ENCODE data around the gene SLC25A28.
"Not testable (repeated sequence)": the region's sequence is repeated elsewhere in the genome, so short reads cannot be mapped to it uniquely, and the experiment has no call there.

SLC25A28 gene

DNA sequence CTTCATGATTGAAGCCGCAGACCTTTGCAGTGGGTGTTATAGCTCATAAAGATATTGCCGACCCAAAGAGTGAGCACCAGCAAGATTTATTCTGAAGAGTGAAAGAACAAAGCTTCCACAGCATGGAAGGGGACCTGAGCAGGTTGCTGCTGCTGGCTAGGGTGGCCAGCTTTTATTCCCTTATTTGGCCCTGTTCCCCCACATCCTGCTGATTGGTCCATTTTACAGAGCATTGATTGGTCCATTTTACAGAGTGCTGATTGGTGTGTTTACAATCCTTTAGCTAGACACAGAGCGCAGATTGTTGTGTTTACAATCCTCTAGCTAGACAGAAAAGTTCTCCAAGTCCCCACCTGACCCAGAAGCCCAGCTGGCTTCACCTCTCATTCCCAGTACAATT lies 4.9 kb upstream of the SLC25A28 start:
- not testable (repeated sequence) for DNase-seq

DNA sequence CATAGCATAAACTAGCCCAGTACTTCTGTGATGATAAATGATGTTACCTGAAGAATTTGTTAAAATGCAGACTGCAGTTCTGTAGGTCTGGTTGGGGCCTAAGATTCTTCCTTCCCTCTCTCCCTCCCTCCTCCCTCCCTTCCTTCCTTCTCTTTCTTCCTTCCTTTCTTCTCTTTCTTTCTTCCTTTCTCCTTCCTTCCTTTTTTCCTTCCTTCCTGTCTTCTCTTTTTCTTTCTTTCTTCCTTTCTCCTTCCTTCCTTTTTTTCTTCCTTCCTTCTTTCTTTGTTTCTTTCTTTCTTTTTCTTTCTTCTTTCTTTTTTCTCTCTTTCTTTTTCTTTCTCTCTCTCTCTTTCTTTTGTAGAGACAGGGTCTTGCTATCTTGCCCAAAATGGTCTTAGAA lies 3.7 kb upstream of the SLC25A28 start:
- DNase-seq: no peak

DNA sequence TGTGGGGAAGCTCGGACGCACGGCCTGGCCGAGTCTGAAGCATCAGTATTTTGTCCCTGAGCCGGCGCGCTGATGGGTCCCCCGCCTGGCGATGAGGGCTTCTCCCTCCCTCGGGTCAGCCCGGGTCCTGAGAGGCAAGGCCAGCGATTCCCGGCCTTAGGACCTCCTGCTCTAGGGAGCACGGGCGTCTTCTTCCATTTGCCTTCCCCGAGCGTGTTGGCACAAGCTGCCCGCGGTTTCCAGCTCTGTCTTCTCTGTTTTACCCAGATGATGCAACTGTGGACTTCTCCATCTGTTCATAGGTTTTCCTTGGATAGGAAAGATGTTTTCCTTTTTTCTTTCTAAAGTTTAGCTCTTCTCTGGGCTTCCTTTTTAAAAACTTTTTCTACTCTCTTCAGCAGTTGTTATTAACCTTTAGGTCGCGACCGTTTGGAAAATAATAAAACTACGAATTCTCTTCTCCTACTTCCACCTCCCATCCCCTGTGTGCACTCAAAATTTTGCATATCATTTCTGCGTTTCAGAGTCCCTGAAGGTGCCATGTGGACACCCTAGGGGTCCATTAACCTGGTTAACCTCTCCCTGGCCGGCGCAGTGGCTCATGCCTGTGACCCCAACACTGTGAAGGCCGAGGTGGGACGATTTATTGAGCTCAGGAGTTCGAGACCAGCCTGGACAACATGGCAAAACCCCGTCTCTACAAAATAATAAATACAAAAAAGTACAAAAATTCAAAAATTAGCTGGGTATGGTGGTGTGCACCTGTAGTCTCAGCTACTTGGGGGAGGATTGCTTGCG lies 1.4 kb upstream of the SLC25A28 start:
- no peak for DNase-seq

DNA sequence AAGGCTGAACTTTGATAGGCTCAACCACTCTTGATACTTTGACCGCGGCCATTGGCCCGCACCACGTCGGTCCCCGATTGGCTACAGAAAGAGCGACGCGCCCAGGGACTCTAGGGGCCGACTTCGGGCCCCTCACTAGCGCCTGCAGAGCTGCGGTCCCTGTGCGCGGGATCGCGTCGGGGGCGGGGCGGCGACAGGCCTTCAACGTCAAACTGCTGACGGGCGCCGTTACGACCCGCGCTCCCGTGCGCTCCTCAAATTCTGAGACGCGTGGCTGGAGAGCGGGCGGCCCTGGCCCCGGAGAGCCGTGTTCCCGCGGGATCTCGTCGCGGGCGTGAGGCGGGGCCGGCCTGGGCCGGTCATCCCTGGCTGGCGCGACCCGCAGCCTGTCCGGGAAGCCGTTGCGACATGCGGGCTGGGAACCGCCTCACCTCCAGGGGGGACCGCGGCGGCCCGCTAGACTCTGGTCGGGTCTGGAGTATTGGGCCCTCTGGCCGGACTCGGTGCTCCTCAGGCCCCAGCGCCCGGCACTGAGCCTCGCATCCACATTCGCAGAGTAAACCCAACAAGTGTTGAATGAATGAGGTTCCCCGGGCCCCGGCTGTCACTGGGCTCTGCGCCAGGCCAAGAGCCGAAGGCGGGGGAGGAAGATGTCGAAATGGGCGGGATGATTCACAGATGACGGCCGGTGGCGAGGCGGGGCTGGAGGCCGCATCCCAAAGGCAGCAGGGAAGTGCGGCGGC lies 643 bp upstream of the SLC25A28 start:
- DNase-seq: peak; percentile 98

DNA sequence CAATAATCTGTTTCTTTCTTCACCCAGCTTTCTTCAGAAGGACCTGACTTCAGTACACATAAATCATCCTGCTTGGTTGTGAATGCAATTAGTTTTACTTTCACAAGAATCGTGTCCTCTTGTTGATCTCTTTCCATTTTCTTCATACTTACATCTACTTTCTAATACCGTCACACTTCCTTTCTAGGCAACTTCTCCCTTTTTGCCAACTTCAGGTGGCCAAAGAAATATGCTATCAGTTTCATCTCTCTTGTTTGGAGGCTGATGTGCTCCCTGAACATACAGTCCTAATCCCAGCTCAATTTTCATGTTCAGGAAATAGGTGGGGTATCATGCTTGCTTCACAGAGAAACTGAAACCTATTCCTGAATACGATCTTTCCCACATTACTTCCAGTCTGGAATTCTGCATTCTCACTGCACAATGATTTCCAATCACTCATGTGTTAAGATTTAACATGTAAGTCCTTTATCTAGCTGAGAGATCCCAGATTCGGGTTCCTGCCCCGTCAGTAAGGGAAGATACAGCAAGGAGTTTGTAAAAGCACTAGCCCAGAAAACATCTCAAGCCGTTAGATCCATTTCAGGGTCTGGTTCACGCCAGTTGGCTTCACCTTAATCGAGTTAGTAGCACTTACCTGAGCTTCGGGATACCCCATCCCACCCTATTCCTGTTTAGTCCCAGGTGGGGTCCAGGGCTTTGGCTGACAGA lies 994 bp downstream of the SLC25A28 start:
- no peak for DNase-seq

DNA sequence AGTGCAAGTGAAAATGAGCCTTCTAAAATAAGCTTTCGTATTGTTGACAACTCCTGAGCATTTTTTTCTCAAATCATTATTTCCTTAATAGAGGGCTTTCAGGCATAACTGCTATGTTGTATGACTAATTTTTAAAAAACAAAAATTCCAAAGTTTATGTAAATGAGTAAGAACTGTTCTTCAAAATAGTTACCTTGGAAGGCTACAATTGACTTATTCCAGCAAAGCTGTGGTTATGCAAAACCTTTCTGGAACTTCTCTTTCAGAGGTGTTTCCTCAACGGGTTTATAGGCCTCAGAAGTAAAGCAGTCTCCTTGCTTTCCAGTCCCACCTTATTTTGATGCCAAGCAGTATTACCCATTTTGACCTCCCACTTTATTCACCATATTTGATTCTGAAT lies 2.5 kb downstream of the SLC25A28 start:
- DNase-seq: no peak

DNA sequence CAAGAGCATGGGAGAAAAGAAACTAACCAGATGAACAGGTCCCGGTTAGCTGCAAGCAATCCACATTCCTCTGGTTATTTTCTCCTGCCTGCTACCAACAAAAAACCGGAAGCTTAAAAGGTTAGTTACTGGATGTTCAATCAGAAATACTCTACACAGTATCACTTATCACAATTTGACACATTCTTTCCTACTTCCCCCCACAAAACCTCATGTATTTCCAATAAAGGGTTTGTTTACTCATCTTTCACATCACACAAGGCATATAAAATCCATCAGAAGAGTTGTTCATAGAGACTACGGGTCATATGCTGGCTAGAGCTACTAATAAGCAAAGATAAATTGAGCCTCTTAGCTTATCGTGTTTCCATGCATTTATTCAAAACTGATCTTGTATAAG lies 4.8 kb downstream of the SLC25A28 start:
- no peak for DNase-seq

DNA sequence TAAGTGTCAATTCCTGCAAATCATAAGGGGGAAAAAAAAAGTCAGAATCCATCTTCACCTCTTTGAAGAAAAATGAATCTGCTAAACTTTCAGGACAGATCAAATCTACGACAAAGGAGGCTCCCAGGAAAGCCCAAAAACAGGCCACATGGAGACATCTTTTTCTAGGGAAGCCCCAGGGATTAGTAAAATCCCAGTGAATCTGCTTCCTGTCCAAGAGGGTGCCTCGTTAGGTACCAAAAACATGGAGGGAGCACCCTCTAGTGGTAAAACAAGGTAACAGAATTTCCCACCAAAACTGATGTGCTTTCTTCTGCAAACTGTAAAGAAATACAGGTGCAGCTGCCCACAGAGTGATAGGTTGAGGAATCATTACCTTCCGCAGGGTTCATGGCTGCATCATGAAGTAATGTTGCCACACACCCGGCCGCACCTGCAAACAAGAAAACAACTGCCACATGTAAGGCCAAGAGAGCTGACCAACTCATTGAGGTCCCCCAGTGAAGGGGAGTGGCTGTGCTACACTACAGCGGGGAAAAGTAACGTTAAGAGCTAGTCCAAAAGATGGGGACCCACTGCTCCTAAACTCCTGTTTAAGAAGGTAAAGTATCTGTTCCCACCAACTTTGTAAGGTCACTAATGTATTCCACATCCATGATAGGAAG lies 7.9 kb downstream of the SLC25A28 start:
- DNase-seq: no peak

DNA sequence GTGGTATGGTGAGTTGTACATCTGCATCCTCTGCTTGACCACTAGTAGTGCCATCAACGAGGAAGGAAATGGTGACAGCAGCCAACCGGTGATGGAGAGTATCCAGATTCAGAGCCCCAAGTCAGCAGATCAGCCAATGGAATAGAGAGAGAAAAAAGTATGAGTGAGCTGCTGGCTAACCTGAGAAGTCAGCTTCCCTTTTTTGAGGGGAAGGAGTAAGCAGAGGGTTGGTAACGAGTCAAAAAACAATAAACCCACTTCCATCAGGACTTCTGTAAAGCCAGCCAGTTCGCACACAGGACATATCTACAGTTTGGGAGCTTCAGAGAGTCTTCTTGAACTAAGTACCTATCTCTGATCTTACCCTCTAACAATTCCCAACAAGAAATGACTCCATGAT lies 8.9 kb downstream of the SLC25A28 start:
- DNase-seq: no peak

DNA sequence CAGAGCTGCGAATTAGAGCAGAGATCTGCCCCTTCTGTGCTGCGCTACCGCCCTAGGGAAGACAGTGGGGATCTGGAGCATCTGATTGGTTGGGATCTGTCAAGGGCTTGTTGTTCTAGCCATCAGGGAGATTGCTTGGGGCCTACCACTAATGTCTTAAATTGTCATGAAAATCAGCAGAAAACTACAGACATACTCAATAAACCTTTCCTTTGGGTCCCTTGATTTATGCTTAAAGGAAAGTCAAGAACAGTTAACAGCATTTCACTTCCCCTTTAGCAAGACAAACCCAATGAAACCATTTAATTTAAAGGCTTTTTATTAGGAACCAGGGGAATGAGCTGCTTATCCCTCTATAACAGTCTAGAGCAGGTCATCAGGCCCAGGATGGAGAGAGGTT lies 10.0 kb downstream of the SLC25A28 start:
- DNase-seq: no peak

DNA sequence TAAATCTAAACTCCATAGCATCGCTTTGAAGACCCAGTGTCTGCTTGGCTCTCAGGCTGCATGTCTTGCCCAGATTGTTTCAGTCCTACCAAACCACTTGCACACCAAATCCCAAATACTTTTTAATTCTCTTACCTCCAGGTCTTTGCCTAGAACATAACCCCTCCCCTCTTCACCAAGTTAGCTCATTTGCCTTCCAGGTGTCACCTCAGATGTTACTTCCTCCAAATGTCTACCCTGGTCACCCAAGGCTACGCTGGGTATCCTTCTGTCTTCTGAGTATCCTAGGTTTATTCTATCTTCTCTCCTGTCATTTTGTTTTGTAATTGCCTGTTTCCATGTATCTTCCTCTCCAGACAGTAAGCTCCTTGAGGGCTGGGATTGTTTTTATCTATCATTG lies 11.1 kb downstream of the SLC25A28 start:
- DNase-seq: no peak

DNA sequence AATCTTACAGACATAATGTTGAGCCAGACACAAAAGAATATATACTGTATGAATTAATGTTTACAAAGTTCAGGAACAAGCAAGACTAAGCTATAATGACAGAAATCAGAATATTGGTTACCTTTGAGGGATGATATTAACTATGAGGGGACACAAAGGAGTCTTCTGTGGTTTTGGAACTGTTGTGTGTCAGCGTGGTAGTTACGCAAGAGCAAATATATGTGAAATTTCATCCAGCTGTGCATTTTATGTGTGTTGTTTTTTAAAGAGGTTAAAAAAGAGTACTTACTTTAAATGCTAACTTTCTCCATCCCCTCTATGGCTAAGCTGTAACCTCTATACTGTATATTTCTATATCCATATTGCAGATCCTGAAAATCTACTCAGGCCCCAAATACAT lies 14.9 kb downstream of the SLC25A28 start:
- no peak for DNase-seq

DNA sequence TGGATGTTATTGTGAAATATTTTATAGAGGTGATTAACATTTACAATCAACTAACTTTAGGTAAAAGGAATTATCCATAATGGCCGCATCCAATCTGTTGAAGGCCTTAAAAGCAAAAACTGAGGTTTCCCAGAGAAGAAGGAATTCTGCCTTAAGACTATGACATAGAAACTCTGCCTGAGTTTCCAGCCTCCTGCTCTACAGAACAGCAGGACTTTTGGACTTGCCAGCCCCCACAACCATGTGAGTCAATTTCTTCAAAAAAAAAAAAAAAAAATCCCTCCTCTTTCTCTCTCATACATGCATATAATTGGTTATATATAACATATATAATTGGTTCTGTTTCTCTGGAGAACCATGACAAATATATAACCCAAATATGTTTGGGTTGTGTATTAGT lies 15.4 kb downstream of the SLC25A28 start:
- DNase-seq: no peak

DNA sequence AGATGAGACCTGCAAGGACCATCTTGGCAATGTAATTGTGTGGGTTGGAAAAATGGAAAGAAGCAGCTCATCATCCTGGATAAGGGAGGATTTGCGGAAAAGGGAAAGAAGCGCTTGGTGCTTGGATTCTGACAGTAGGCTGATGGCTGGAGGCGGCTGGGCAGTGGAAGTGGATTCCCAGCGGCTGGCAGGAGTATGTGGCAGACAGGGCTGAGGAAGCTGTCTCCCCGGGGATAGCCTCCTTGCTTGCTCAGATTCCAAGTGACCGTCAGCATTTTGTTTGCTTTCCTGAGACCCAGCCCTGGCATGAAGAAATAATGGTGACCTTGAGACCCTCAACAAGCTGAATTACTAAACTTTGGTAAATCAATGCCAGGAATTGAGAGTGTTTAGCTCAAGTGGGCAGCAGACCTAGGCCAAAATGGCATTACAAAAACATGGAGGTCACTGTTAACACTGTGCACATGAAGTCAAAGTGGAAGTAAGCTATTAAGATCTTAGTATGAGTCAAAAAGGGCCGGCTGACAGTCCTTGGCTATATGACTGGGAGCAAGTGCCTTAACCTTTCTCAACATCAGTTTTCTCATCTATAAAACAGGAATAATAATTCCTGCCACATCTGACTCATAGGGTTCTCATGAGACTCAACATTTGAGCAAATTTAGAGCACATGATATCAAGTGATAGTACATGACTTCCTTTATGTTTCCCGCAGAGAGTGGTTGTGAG lies 21.3 kb downstream of the SLC25A28 start:
- no peak for DNase-seq

DNA sequence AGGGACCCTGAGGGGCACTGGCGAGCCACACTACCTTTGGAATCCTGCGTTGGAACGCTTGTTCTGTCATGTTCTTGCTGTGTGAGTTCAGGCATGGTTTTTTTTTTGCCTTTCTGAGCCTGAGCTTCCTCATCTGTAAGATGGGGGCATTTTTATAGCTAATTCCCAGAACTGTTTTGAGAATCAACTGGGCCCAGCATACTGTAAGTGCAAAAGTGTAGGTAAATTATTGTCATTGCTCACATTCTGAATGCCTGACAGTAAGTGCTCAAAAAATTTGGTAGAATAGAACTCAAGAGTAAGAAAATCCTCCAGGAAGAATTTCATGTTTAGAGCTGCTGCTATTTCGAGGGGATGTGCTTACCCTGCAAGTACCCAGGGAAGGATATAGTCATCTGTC lies 22.2 kb downstream of the SLC25A28 start:
- DNase-seq: no peak

DNA sequence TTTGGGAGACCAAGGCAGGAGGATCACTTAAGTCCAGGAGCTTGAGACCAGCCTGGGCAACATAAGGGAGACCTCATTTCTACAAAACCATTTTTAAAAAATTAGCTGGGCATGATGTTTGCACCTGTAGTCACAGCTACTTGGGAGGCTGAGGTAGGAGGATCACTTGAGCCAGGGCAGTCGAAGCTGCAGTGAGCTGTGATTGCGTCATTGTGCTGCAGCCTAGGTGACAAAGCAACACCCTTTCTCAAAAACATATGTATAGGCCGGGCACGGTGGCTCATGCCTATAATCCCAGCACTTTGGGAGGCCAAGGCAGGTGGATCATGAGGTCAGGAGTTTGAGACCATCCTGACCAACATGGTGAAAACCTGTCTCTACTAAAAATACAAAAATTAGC lies 23.5 kb downstream of the SLC25A28 start:
- not testable (repeated sequence) for DNase-seq

DNA sequence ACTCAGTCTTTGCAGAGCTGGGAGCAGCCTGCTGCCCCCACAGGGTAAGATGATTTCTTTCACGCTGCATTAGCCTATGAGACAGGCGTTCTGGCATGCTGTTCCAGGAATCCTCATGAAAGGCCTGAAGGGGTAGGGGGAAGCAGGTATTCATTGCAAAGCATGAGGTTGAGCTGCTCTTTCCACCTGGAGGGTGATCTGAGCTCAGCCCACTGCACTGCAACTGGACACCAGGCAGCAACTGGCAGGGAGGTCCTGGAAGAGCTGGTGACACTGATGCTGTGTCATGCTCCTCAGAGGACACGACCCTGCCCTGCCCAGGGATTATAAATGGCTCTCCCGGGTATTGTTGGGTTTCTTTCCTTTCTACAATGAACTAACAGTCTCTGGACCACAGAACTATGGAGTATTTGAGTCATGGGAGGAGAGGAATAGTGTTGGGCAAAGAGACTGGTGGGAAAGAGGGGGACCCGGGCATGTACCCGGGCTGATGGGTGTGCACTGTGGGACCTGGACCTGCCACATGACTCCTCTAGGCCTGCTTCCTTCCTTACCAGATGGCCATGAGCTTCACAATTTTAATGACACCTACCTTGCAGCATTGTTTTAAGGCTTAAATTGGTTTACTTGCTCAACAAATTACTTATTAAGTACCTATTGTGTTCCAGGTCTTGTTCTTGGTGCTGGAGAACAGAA lies 24.3 kb downstream of the SLC25A28 start:
- DNase-seq: no peak

DNA sequence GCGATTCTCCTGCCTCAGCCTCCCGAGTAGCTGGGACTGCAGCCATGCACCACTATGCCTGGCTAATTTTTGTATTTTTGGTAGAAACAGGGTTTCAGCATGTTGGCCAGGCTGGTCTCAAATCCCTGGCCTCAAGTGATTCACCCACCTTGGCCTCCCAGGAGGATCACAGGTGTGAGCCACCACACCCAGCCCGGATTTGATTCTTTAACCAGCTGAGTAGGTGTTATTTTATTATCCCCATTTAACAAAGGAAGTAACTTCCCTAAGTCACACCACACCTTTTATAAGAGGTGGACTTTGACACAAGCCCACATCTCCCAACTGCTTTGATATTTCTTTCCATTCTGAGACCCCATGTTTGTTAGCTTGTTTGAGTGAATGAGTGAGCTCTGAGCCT lies 25.0 kb downstream of the SLC25A28 start:
- no peak for DNase-seq

DNA sequence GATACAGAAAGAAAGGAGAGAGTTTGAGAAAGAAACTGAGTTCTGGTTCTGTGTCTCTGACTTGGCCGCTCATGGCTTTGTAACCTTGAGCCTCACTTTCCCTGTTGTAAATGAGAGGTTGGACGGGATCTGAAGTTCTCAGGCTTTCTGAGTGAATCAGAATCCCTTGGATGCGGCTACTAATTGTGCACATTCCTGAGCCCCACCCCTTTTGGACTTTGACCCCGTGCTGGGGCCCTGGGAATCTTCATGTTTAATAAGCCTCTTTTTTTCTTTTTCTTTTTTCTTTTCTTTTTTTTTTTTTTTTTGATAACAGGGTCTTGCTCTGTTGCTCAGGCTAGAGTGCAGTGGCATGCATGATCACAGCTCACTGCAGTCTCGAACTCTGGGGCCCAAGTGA lies 26.9 kb downstream of the SLC25A28 start:
- no peak for DNase-seq

DNA sequence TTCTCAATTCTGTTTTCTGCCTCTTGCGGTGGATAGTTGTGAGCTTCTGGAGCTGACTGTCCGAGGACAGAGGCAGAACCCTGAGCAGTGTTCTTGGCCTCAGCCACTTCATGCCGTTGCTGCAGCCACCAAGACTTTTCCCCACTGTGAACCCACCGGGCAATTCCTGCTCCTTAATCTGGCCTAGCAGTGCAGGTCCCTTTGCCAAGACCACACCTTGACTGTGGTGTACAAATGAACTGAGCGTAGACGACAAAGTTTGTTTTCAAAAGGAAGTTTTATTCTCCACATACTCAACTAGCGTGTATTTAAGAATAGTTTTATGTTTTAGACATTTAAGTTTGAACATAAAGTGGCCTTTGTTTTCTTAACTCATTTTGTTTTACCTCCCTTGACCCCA lies 29.4 kb downstream of the SLC25A28 start:
- no peak for DNase-seq

DNA sequence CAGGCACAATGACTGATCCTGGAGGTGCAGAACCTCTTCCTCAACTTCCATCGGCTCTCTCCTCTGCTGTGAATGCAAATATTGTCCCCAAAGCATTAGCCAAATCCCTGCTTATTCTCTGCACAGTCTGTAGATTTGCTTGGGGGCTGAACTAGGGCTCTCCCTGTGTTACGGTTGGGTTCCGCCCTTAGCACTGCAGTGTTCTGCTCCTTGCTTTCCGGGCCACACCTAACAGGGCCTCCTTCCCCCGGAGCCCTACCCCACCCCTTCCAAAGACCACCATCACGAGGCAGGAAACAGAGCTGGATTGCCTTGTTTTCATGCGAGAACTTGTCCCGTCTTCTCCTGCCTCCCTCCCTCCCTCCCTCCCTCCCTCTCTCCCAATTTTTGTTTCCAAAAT lies 36.6 kb downstream of the SLC25A28 start:
- DNase-seq: no peak

DNA sequence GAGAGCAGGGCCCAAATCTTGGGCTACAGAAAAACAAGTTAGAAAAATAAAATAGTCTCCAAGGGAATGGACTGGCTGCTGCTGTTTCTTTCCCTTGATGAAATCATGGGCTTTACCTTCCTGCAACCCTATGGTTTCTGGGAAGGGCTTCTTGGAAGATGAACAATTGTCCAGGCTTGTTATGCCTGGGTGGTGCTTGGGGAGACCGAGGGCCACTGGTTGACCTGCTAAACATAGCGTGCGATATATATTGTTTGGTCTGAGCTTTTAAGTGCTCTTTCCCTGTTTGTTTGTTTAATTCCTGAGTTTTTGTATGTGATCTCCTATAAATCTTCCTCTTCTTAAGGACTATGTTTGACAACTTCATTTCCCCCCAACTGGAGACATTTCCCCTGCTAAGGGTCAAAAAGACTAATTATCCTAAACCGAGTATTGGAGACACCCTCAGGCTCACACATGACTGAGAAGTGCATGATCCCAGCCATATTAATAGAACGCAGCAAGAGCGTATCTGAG lies 37.9 kb downstream of the SLC25A28 start:
- no peak for DNase-seq
